ENCODE data around the gene PLA2G2A. TPM values are rescaled to one million over a fixed set of nuclear protein-coding genes. Genes with fewer than 3 reads are reported as not detected.
A peak's percentile ranks its signal among the peaks of the same experiment; 100 is the strongest.
"Not testable (repeated sequence)": the region's sequence is repeated elsewhere in the genome, so short reads cannot be mapped to it uniquely, and the experiment has no call there.

The PLA2G2A gene, protein sequence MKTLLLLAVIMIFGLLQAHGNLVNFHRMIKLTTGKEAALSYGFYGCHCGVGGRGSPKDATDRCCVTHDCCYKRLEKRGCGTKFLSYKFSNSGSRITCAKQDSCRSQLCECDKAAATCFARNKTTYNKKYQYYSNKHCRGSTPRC
- not detected for polyA plus RNA-seq

DNA sequence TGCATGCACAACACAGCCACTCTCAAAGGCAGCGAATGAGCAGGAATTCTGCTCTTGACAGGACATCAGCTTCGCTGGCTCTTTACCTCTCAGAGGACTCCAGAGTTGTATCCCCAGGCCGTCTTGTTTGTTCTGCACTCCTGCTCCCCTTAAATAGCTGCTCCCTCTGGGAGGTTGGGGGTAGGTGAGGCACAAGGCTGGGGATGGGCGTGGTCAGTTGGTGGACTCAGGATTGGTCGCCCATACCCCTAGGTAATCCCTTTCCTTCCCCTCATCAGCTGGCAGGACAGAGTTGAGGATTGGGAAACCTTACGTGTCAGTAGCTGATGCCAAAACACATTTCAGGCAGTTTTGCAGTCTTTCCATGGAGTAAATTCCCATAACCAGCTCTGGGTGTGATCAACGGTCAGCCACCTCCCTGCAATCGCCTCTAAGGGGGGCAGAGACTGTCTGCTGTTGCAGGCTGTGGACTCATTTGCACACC is at the start of gene PLA2G2A:
Gene PLA2G2A (minus strand): TSS at position 125 of the 484 bp plus-strand sequence. CDS start 845 bp downstream, outside the sequence.
- Mint-ChIP-seq H3K27ac (peak within 1 kb of the TSS in 1 of 6 donors; percentile 64), H3K9me3 (no peaks in the 10 kb centered on the region), H3K36me3 (no peaks in the 10 kb centered on the region), H3K4me1 (no peaks in the 10 kb centered on the region), H3K4me3 (no peak within 1 kb of the TSS), H3K27me3 (ENCODE audit: low read depth in 3 of 3) (peaks cover 0 to 8% (median 3%) of the 10 kb centered on the region in 3 donors)
- no peak for DNase-seq

GRCh38 chr1:20028726-20029125 is 49.3 kb upstream of the PLA2G2A start:
- H3K36me3 Mint-ChIP-seq: peaks cover 0 to 5% (median 3%) of the 10 kb centered on the region in 3 donors
- no peak overlapping the region for H3K4me3 Mint-ChIP-seq
- H3K27me3 Mint-ChIP-seq (ENCODE audit: low read depth in 3 of 3): peaks cover 10 to 21% (median 12%) of the 10 kb centered on the region in 3 donors

DNA sequence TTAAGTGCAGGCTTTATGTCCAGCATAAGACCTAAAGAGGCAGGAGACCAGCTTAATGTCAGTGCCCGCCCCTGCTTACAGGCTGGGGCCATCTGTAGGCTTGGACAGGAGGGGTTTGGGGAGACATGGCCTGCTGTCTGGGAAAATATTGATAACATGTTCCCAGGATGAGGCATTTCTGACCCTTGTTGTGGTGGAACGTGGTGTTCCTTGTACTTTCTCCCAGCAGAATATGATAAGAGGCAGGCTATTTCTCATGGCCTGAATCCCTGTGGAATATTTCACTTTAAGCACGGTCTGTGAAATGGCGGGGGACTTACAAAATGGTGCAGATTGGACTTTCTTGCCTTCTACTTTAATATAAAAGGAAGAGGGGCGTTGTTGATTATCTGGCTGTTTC is 48.7 kb upstream of the PLA2G2A start:
- no peak overlapping the region for H3K27ac Mint-ChIP-seq
- no peak for DNase-seq
- H3K9me3 Mint-ChIP-seq: peaks cover 0 to 7% (median 2%) of the 10 kb centered on the region in 6 donors
- peaks cover 12 to 19% (median 13%) of the 10 kb centered on the region in 3 donors for H3K27me3 Mint-ChIP-seq (ENCODE audit: low read depth in 3 of 3)
- H3K4me3 Mint-ChIP-seq: no peak overlapping the region
- no peaks in the 10 kb centered on the region for H3K4me1 Mint-ChIP-seq
- H3K36me3 Mint-ChIP-seq: peaks cover 0 to 1% (median under 1%) of the 10 kb centered on the region in 3 donors

More at GRCh38 chr1:20028726-20029125, 49.3 kb upstream of the PLA2G2A start:
- Mint-ChIP-seq H3K27ac (no peak overlapping the region), H3K4me1 (no peaks in the 10 kb centered on the region), H3K9me3 (peaks cover 0 to 6% (median 3%) of the 10 kb centered on the region in 6 donors)
- DNase-seq: no peak

DNA sequence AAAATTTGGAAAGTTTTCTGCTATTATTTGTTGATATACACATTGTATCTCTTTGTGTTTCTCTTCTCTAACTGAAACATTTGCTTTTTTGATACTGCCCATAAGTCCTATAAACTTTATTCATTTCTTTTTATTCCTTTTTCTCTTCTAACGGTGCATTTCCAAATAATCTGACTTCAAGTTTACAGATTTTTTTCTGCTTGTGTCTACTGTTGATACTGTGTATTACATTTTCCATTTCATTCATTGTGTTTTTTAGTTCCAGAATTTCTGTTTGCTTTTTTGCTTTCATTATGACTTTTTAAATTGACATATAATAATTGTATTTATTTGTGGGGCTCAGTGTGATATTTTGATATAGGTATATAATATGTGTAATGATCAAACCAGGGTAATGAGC is 38.3 kb upstream of the PLA2G2A start:
- peaks cover 7 to 14% (median 10%) of the 10 kb centered on the region in 3 donors for H3K27me3 Mint-ChIP-seq (ENCODE audit: low read depth in 3 of 3)
- no peak overlapping the region for H3K27ac Mint-ChIP-seq
- peaks cover 10 to 31% (median 24%) of the 10 kb centered on the region in 6 donors for H3K9me3 Mint-ChIP-seq

DNA sequence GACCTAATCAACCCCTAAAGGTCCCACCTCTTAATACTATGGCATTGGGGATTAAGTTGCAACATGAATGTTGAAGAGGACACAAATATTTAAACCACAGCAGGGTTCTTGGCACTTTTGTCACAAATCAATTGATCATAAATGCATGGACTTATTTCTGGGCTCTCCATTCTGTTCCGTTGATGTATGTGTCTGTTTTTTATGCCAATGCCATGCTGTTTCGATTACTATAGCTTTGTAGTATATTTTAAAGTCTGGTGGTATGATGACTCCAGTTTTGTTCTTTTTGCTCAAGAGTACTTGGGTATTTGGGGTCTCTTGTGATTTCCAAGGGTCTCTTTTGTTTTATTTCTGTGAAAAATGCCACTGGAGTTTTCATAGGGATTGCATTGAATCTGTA is 34.7 kb upstream of the PLA2G2A start:
- Mint-ChIP-seq H3K4me3 (no peak overlapping the region), H3K27me3 (ENCODE audit: low read depth in 3 of 3) (peaks cover 3 to 15% (median 10%) of the 10 kb centered on the region in 3 donors), H3K9me3 (peaks cover 10 to 30% (median 23%) of the 10 kb centered on the region in 6 donors), H3K27ac (no peak overlapping the region), H3K4me1 (no peaks in the 10 kb centered on the region), H3K36me3 (peaks cover 3 to 9% (median 3%) of the 10 kb centered on the region in 3 donors)
- DNase-seq: no peak

More for the DNA sequence above, 38.3 kb upstream of the PLA2G2A start:
- Mint-ChIP-seq H3K4me3 (no peak overlapping the region), H3K4me1 (no peaks in the 10 kb centered on the region), H3K36me3 (peaks cover 3 to 9% (median 3%) of the 10 kb centered on the region in 3 donors)
- no peak for DNase-seq

- no peak for DNase-seq
- Mint-ChIP-seq H3K9me3 (peaks cover 0 to 4% (median 2%) of the 10 kb centered on the region in 6 donors), H3K4me3 (no peak overlapping the region), H3K36me3 (no peaks in the 10 kb centered on the region), H3K4me1 (no peaks in the 10 kb centered on the region), H3K27ac (no peak overlapping the region), H3K27me3 (ENCODE audit: low read depth in 3 of 3) (peaks cover 3 to 18% (median 12%) of the 10 kb centered on the region in 3 donors)
Measured at GRCh38 chr1:20010016-20010415, 30.6 kb upstream of the PLA2G2A start.

DNA sequence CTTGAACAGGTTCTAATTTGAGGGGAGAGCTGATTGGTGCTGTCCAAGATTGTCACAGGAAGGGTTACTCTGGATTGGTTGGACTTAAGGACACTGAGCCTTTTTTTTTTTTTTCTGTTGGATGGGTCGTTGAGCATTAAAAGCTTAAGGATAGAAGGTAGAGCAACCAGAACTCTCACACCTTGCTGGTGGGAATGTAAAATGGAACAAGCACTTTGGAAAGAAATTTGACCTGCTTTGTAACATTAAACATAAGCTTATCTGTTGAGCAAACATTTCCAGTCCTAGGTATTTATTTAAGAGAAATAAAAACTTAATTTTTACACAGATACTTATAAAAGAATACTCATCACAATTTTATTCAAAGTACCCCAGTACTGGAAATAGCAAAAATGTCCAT is 29.8 kb upstream of the PLA2G2A start:
- Mint-ChIP-seq H3K4me1 (no peaks in the 10 kb centered on the region), H3K27ac (no peak overlapping the region), H3K4me3 (no peak overlapping the region), H3K36me3 (no peaks in the 10 kb centered on the region), H3K27me3 (ENCODE audit: low read depth in 3 of 3) (peaks cover 8 to 16% (median 11%) of the 10 kb centered on the region in 3 donors), H3K9me3 (peaks cover 0 to 2% (median under 1%) of the 10 kb centered on the region in 6 donors)
- DNase-seq: no peak

GRCh38 chr1:20008391-20008841 is 29.0 kb upstream of the PLA2G2A start:
- H3K4me3 Mint-ChIP-seq: no peak overlapping the region
- no peaks in the 10 kb centered on the region for H3K36me3 Mint-ChIP-seq
- no peak overlapping the region for H3K27ac Mint-ChIP-seq
- no peak for DNase-seq
- no peaks in the 10 kb centered on the region for H3K4me1 Mint-ChIP-seq
- H3K9me3 Mint-ChIP-seq: peaks cover 0 to 5% (median 2%) of the 10 kb centered on the region in 6 donors
- peaks cover 7 to 15% (median 8%) of the 10 kb centered on the region in 3 donors for H3K27me3 Mint-ChIP-seq (ENCODE audit: low read depth in 3 of 3)

DNA sequence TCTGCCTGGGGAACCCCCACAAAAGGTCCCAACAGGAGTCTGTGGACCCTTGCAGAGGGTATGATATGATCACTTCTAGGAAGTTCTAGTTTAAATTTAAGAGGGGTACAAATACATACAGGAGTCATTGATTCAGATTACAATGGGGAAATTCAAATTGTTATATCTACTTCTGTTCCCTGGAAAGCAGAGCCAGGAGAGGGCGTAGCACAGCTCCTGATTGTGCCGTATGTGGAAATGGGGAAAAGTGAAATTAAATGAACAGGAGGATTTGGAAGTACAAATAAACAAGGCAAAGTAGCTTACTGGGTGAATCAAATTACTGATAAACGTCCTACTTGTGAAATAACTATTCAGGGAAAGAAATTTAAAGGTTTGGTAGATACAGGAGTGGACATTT is 19.4 kb upstream of the PLA2G2A start:
- Mint-ChIP-seq H3K27me3 (ENCODE audit: low read depth in 3 of 3) (peaks cover 2 to 28% (median 17%) of the 10 kb centered on the region in 3 donors), H3K9me3 (peaks cover 0 to 14% (median 4%) of the 10 kb centered on the region in 6 donors)
- not testable (repeated sequence) for DNase-seq, H3K27ac Mint-ChIP-seq, H3K4me1 Mint-ChIP-seq, H3K4me3 Mint-ChIP-seq, H3K36me3 Mint-ChIP-seq

DNA sequence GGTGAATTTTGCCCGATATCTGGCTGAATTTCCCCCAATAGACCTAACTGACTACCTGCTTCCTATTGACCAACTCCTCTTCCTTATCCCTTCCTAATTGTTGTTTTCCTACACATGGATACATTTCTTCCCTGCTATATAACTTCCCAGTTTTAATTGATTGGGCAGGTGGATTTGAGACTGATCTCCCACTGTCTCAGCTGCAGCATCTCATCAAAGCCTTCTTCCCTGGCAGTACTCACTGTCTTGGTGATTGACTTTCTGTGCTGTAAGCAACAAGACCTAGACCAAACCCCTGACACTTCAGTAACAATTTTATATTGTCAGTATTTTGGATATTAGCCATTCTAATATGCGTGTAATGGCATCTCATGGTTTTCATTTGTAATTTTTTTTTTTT is 11.3 kb upstream of the PLA2G2A start:
- peaks cover 4 to 17% (median 7%) of the 10 kb centered on the region in 3 donors for H3K27me3 Mint-ChIP-seq (ENCODE audit: low read depth in 3 of 3)
- DNase-seq: no peak
- no peaks in the 10 kb centered on the region for H3K9me3 Mint-ChIP-seq
- H3K36me3 Mint-ChIP-seq: no peaks in the 10 kb centered on the region
- no peaks in the 10 kb centered on the region for H3K4me1 Mint-ChIP-seq
- no peak overlapping the region for H3K4me3 Mint-ChIP-seq
- H3K27ac Mint-ChIP-seq: no peak overlapping the region

DNA sequence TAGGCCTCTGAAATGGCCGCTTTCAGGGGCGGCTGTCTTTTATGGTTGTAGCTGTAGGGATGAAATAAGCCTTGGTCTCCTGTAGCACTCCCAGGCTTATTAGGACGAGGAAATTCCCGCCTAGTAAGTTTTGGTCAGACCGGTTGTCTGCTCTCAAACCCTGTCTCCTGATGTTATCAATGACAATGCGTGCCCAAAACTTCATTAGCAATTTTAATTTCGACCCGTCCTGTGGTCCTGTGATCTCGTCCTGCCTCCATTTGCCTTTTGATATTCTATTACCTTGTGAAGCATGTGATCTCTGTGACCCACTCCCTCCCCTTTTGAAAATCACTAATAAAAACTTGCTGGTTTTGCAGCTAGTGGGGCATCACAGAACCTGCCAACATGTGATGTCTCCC is 10.8 kb upstream of the PLA2G2A start:
- peaks cover 4 to 17% (median 7%) of the 10 kb centered on the region in 3 donors for H3K27me3 Mint-ChIP-seq (ENCODE audit: low read depth in 3 of 3)
- not testable (repeated sequence) for H3K27ac Mint-ChIP-seq, H3K4me3 Mint-ChIP-seq

DNA sequence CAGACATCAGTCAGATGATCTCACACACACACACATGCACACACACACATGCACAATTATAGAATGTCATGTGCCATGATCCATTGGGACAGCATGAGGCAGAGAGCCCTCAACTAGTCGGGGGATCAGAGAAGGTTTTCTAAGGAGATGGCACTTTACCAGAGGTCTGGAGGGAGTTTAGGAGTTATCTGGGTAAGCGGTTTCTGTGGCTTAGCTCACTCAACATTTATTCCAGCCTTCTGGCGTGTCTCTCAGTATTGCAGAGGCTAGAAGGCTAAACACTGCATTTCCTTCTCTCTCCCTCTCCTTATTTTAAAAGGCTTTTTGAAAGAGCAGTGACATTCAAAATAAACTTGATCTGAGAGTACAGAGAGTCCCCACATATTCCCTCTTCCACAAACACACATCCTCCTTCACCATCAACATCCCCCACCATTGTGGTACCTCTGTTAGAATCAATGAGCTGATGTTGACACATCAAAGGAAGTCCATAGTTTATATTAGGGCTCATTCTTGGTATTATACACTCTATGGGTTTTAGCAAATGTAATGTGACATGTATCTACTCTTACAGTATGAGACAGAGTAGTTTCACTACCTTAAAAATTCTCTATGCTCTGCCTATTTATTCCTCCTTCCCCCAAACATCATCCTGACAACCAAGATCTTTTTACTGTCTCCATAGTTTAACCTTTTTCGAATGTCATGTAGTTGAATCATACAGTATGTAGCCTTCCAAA is 9.0 kb upstream of the PLA2G2A start:
- Mint-ChIP-seq H3K36me3 (no peaks in the 10 kb centered on the region), H3K27ac (no peak overlapping the region), H3K27me3 (ENCODE audit: low read depth in 3 of 3) (peaks cover 4 to 17% (median 5%) of the 10 kb centered on the region in 3 donors), H3K9me3 (no peaks in the 10 kb centered on the region), H3K4me1 (no peaks in the 10 kb centered on the region), H3K4me3 (no peak overlapping the region)
- no peak for DNase-seq

More for the DNA sequence above, 10.8 kb upstream of the PLA2G2A start:
- not testable (repeated sequence) for H3K36me3 Mint-ChIP-seq, DNase-seq, H3K4me1 Mint-ChIP-seq, H3K9me3 Mint-ChIP-seq

- H3K4me3 Mint-ChIP-seq: no peak overlapping the region
- H3K9me3 Mint-ChIP-seq: no peaks in the 10 kb centered on the region
- H3K4me1 Mint-ChIP-seq: no peaks in the 10 kb centered on the region
- no peak for DNase-seq
- H3K27me3 Mint-ChIP-seq (ENCODE audit: low read depth in 3 of 3): peaks cover 4 to 15% (median 5%) of the 10 kb centered on the region in 3 donors
- H3K27ac Mint-ChIP-seq: no peak overlapping the region
- H3K36me3 Mint-ChIP-seq: no peaks in the 10 kb centered on the region
Measured at GRCh38 chr1:19987719-19988118, 8.3 kb upstream of the PLA2G2A start.

DNA sequence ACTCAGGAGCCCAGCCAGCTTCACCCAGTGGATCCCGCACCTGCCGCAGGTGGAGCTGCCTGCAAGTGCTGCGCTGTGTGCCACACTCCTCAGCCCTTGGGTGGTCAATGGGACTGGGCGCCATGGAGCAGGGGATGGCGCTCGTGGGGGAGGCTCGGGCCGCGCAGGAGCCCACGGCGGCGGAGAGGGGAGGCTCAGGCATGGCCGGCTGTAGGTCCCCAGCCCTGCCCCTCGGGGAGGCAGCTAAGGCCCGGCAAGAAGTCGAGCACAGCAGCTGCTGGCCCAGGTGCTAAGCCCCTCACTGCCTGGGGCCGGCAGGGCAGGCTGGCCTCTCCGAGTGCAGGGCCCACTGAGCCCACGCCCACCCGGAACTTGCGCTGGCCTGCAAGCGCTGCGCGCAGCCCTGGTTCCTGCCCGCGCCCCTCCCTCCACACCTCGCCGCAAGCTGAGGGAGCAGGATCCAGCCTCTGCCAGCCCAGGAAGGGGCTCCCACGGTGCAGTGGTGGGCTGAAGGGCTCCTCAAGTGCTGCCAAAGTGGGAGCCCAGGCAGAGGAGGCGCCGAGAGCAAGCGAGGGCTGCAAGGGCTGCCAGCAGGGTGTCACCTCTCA is 5.1 kb upstream of the PLA2G2A start:
- H3K27ac Mint-ChIP-seq; H3K4me1 Mint-ChIP-seq; H3K4me3 Mint-ChIP-seq; DNase-seq; H3K27me3 Mint-ChIP-seq (ENCODE audit: low read depth in 3 of 3); H3K36me3 Mint-ChIP-seq; H3K9me3 Mint-ChIP-seq: not testable (repeated sequence)

Data from immature natural killer cell (primary cell).